Gastrocnemius medialis (tissue), 4 donors: ENCODE results near the gene AMY2B.

Experiments
- POLR2A ChIP-seq, 2 donors: fragments of 450-650 bp; IDR thresholded peaks; one replicate each; pipeline ENCODE4 v1.6.1; 2017; ENCODE audit warnings: antibody characterized with exemption in 2 of 2, mild to moderate bottlenecking in 2 of 2, moderate library complexity in 2 of 2
- TF ChIP-seq, protein P1 (sequence below), 5 experiments: fragments of 450-650 bp in 3 of 5; fragments of 200-600 bp in 2 of 5; sonication (generic) in 2 of 5; IDR thresholded peaks in 4 of 5; conservative IDR thresholded peaks in 1 of 5; 1 replicate in 4 of 5; 2 replicates in 1 of 5; pipeline ENCODE4 v1.5.1; 2016 to 2019; ENCODE audit warnings: antibody characterized with exemption in 5 of 5, mild to moderate bottlenecking in 3 of 5, moderate library complexity in 3 of 5

DNA sequence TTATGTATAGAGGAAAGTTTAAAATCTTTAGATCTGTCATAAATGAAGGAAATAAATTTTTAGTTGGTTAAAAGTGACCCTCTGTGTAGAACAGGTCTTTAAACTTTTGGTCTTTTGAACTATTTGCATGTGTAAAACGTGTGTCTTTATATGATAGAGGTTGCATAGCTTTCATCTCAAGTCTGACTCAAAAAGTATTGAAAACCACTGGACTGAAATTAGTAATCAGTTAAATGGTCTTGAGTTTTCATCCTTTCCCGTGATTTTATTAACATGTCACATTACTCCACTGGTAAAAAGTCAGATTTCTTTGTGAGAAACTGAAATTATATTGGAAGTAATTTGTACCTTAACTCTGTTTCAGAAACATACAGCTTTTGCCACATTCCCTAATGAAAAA lies 44.1 kb upstream of the AMY2B start:
- TF ChIP-seq, protein P1, sequence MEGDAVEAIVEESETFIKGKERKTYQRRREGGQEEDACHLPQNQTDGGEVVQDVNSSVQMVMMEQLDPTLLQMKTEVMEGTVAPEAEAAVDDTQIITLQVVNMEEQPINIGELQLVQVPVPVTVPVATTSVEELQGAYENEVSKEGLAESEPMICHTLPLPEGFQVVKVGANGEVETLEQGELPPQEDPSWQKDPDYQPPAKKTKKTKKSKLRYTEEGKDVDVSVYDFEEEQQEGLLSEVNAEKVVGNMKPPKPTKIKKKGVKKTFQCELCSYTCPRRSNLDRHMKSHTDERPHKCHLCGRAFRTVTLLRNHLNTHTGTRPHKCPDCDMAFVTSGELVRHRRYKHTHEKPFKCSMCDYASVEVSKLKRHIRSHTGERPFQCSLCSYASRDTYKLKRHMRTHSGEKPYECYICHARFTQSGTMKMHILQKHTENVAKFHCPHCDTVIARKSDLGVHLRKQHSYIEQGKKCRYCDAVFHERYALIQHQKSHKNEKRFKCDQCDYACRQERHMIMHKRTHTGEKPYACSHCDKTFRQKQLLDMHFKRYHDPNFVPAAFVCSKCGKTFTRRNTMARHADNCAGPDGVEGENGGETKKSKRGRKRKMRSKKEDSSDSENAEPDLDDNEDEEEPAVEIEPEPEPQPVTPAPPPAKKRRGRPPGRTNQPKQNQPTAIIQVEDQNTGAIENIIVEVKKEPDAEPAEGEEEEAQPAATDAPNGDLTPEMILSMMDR (IDR thresholded peaks at IDR 0.05 in 4 of 5, conservative IDR thresholded peaks at IDR 0.05 in 1 of 5), result no peak
- no peak for TF ChIP-seq POLR2A (IDR thresholded peaks at IDR 0.05)
